Suppressor macrophage treated with lipopolysaccharide for 4 hours (primary cell): Measurements from ENCODE around the gene FCRLA.
"Not testable (repeated sequence)": the region's sequence is repeated elsewhere in the genome, so short reads cannot be mapped to it uniquely, and the experiment has no call there.

ENCODE experiments used
- DNase-seq: peaks from one replicate; pipeline ENCODE4 v3.0.0-alpha.2; 2020

The FCRLA gene

GRCh38 chr1:161707503-161707902, 474 bp downstream of the FCRLA start:
- no peak for DNase-seq

GRCh38 chr1:161709373-161709772, 2.3 kb downstream of the FCRLA start:
- DNase-seq: no peak

DNA sequence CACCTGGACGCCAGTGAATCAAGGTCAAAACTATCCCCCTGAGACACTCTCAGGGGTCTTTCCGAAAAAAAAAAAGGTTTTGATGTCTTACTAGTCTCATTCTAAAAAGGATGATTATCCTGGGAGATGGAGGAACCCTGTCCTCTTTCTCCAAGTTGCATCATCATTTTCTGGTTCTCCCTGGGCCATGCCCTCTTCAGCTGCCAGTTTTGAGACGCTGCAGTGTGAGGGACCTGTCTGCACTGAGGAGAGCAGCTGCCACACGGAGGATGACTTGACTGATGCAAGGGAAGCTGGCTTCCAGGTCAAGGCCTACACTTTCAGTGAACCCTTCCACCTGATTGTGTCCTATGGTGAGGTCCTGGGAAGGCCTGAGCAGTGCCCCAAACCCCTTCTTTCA, 3.5 kb downstream of the FCRLA start:
- DNase-seq: no peak

DNA sequence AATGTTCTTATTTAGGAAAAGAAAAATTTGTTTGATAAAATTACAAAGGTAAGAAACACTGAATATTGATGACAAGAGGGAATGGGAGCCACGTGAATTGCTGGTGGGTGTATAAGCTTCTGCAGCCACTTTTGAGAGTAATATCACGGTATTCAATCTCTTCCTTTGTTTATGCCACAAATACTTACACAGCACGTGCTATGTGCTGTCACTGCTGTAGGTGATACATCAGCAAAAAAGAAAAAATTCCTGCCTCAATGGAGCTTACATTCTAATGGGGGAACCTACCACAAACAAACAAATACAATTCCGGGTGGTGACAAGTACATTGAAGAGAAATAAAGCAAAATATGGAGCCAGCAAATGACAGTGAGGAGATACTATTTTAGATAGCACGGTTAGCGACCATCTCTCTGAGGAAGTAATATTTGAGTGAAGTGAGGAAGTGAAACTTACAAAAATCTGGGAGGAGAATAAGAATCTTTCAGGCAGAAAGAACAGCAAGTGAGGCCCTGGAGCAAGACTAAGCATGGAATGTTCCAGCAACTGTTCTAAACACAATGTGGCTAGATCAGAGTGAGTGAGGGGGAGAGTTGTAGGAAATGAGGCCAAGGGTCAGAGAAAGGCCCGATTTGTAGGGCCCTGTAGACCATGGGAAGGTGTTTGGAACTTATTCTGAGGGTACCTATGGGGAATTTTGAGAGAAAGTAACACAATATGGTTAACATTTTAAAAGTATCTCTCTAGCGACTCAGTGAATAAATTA, 11.7 kb downstream of the FCRLA start:
- DNase-seq: peak; percentile 71

DNA sequence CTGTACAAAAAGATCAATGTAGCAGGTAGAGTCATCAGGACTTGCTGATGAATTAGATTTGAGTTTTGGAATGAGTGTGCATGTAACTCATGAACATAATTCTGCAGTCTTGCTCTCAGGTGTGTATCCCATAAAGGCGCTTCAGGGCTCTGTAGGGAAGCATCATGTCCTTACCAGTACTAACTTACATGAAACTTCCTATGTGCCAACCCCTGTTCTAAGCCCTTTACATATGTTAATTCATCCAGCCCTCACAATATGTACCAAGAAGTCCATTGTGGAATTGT, 12.2 kb downstream of the FCRLA start:
- no peak for DNase-seq

DNA sequence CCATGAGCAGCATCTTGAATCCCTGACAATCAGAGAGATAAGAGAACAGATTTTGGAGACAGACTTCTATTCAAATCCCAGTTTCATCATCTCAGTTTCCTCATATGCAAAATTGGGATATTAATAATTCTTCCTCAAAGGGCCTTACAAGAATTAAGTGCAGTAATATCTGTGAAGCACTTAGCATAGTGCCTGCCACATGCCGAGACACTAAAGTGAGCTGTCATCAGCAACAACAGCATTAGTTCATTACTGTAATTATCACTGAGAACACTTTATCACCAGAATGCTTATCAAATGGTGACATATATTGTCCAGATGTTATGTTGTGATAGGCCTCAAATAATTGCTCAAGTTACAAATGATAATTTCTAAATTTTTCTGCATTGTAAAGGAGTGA, 13.4 kb downstream of the FCRLA start:
- DNase-seq: peak; percentile 43

- peak; percentile 30 for DNase-seq
Observed at GRCh38 chr1:161720956-161721737, 14.1 kb downstream of the FCRLA start, which contains the start of gene FCRLB. Gene FCRLB, plus strand, starts transcription at chr1:161721544. Its CDS starts 1,129 bp downstream, at chr1:161722673.

GRCh38 chr1:161721738-161722343, 14.8 kb downstream of the FCRLA start:
- DNase-seq: peak; percentile 92

DNA sequence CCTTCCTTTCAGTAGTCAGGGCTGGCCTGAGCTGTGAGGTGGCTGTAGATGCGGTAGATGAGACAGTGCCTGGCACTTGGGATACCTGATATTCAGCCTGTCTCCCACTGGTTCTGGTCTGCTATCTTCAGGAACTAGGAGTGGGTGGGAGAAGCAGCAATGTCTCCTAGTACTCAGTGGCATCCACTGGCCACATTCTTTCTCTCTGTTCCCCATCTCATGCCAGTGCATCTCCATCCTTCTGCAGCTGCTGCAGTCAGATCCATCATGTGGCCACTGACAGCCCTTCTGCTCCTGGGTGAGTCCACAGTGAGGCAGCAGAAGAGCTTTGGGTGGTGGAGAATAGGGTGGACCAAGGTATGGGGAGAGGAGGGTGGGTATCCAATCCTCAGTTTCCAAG, 15.4 kb downstream of the FCRLA start:
- no peak for DNase-seq

DNA sequence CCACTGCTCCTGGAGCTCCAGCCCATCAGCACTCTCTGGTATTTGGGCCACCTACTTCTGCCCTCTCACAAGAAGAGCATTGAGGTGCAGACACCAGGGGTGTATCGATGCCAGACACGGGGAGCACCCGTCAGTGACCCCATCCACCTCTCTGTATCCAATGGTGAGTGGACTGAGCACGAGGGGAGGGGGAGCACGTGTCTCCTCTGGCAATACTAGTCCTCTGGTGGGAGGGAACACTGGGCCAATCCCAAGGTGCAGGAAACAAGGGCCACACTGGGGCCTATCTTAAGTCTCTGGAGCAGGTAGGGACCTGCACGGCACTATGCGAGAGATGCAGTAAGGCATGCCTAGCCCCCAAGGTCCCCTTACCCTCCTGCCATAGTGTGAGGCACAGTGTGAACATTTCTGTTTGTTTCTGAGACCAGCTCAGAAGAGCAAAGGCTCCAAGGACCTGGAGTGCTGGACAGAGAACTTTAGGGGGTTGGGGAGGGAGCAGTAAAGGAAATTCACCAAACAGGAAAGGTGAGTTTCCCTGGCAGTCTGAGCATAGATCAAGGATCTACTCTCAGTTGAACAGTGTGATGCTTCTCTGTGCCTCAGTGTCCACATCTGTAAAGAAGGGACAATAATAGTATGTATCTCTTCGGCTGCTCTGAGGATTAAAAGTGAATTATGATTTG, 16.6 kb downstream of the FCRLA start:
- DNase-seq: no peak

GRCh38 chr1:161725258-161725907, 18.4 kb downstream of the FCRLA start:
- not testable (repeated sequence) for DNase-seq

- DNase-seq: peak; percentile 35
Observed at GRCh38 chr1:161725908-161726472, 19.0 kb downstream of the FCRLA start.

- DNase-seq: peak; percentile 69
Observed at GRCh38 chr1:161726473-161727255, 19.6 kb downstream of the FCRLA start.

DNA sequence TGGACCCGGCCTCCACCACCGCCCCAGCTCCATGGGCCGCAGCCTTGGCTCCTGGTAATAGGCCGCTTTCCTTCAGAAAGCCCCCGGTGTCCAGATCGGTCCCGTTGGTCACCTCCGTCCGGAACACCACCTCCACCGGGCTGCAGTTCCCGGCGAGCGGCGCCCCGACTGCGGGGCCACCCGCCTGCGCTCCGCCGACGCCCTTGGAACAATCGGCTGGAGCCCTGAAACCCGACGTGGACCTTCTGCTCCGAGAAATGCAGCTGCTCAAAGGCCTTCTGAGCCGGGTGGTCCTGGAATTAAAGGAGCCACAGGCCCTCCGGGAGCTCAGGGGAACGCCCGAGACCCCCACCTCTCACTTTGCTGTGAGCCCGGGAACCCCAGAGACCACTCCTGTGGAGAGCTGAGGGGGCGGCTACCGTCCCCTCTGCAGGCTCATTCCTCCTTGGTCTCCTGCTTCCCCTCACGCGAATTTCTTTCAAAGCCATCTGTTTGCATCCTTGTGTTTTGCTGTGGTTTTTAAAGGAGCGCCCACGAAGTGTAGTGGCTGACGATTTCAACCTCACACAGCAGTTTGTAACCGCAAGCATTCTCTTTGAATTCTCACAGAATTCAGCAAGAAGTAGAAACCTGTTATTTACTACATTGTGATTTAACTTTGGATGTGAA, 20.4 kb downstream of the FCRLA start:
- peak; percentile 55 for DNase-seq

DNA sequence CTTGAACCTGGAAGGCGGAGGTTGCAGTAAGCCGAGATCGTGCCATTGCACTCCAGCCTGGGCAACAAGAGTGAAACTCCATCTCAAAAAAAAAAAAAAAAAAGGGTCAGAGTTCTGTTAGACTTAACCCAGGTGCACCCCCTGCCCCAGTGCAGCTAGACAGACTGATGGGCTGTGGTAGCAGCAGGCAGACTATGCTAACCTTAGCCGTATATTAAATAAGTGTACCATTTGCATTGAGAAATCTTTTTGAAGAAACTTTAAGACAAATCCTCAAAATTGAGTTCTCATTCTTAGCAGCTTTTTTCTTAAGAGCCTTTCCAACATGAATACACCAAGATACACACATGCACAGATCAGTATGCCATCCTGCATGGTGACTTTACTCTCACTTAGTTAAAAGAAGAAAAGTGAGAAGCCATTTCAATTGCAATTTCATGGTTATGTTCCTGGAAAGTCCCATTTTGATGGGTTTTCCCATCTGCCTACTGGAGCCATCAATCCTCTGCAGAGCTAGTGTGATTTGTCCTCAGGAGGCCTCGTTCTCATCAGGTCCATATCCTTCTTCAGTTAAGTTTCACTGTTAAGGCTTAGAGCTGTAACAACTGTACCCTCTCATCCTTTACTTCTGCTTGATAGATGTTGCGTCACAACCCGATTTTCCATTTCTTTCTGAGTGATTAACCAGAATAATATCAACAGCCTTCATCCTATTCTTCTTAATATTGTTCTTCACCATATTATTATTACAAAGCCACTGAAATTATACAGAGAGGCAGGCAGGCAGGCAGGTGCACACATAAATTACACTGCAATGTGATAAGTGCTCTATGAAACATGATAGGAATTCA, 21.6 kb downstream of the FCRLA start:
- peak; percentile 79 for DNase-seq

DNA sequence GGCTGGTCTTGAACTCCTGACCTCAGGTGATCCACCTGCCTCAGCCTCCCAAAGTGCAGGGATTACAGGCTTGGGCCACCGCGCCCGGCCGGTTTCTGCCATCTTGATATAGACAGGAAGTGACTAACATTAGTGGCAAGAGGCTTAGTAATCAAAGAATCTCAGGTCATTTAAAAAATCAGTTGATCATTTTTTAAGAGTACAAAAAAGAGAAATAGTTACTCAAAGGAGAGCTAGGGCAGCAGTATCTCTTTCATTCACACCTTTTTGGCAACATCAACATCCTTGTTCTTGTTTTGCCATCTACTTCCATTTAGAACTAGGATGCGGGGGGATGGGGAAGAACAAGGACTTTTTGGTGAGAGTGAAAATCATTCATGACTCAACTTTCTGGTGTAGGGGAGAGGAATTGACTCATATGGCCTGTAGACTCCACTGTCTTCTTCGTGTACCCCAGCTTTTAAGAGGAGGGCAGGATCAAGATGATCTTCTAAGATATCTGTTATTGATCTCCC, 23.1 kb downstream of the FCRLA start:
- peak; percentile 70 for DNase-seq

DNA sequence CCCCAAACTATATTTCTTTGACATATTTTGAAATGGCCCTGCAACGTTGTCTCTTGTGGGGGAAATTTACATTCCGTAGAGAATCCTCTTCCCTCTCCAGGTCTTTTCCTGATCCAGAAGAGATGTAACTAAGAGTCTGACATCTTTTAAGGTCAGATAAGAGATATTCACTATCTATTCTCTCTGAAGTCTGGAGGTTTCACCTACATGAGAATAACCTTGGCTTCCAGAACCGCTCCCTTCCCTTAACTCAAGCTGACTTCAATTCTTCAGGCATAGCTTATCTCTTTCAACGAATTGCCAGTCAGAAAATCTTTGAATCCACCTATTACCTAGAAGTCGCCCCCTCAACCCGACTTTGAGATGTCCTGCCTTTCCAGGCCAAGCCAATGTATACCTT, 24.2 kb downstream of the FCRLA start:
- no peak for DNase-seq

DNA sequence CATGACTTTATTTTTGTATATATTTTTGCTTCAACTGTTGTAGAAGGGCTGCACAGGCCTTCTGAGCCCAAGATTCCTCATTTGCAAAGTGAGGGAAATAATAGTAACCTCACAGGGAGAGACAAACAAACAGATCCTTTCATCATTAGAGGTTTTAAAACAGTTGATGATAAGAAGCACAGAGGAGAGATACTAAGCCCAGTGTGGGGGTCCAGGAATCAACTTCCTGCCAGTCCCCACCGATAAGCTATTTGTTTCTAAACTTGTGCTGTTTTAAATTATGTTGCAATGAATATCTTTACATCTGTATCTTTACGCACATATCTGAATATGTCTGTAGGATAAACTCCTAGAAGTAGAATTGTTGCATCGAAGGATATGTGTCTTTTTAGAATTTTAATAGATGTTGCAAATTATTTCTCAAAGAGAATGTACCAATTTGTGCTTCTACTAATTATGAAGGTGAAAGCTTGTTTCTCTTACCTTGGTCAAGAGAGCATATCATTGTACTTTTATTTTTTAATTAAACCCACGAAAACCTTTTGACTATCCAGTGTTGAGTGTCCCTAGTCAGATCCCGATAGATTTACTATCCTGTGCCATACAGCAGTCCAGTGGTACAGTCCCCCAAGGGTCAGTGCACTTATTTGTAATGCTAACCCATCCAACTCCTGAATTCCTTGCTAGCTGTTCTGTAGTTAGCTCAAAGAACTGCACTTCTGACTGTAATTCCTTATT, 25.1 kb downstream of the FCRLA start:
- no peak for DNase-seq

DNA sequence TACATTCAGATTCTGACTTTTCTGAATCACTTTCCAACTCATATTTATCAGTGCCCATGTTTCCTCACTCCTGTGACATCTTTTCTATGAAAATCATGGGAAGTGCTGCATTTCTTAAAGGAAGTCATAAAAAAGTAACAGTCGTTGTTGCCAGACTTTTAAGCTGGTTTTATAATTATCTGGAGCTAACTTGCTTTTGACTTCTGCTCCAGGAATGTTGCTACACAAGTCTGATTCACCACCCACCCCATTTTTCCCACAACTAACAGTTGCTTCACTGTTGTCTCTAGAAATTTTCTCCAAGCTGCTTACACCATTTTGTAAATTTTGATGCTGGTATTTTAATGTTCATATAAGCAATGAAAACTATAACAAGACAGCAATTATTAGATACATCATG, 26.5 kb downstream of the FCRLA start:
- peak; percentile 87 for DNase-seq
